HG02852 (cell line): ENCODE data around the gene PXDN.
"Not testable (repeated sequence)": the region's sequence is repeated elsewhere in the genome, so short reads cannot be mapped to it uniquely, and the experiment has no call there.

Experiments used
- ATAC-seq: cut with Tn5 transposase; IDR thresholded peaks from one replicate; pipeline ENCODE4 v1.9.1; 2021; ENCODE audit warnings: mild to moderate bottlenecking, moderate library complexity; ENCODE audit not compliant: unreplicated experiment

Gene PXDN

DNA sequence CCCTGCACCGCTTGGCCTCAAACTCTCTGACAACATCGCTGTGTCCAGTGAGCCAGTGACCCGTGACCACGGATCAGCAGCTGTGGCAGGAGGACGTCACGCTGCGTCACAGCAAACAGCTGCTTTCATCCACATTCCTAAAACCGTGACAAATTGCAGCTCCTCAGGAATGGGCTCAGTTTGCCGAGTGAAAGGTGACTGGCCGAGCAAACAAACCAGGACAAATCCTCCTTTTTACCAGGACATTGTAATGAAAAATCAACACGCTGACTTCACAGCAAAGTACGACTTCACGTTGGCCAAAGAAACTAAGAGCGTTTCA, 57.6 kb downstream of the PXDN start:
- ATAC-seq = no peak

DNA sequence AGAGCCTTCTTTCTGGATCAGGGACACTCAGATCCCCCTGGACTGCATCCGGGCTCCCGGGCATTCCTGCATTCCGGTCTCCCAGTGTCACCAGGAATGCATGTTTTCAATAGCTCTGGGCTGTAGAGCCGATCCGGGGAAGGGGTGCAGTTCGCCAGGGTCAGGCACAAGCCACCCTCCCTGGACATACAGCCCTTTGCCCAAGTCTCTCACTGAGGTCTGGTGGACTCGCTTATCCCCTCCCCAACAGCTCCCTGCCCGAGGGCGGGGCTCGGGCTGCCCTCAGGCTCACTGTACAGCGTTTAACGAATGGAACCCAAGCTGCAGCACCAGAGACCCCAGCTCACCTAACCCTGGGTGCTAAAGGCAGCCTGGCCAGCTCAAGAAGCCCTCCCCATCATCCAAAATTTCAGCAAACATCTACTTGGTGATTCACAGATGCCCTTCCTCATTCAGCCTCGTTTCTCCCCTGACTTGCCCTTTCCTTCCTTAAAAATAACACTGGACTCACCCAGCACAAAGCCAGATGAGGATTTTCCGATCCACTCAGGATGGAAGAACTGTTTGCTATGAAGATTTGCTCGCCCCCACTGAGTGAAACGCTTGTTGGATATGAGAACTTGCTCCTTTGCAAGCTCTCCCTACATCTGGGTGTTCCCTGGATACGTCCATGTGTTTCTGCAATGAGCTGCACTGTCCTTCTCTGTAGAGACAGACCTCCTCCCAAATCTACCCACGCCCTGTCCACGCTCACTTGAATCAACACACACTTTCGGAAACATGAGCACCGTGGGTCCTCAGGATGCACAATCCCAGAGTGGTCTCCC, 58.1 kb downstream of the PXDN start:
- no peak for ATAC-seq

DNA sequence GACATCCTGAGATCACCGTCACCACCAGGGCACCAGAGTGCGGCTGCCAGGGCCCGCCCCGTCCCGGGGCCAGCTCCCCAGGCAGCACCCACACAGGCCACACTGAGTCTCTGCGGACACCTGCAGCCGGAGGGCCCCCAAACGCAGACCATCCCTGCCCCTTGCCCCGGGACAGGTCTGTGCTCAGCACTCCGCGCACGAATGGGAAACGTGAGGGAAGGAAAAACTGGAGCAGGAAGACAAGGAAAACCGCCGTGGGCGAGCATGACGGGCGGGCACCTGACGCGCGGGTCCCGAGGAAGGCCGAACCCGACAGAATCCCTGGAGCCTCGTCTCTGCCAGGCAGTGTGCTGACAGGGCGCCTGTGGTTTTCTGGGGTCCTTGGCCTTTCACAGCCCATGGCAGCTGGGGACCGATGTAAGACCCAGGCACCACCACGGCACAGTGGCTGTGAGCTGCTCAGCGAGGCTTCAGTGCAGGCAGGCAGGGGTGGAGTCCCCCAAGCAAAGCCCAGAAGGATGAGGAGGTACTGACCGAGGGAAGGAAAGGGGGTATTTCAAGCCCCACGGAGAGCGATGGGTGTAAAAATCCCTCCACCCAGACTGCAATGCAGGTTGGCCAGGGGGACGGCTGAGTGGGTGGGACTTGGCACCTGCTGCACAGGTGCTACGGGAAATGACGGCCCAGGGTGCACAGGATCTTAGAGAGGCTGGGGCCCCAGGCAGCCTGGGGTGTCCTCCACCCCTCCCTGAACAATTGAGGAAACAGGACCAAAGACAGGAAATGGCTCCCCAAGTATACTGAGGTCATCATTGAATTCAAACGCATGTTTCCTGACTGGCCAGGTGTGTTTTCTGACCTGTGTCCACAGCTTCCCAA, 59.0 kb downstream of the PXDN start:
- no peak for ATAC-seq

DNA sequence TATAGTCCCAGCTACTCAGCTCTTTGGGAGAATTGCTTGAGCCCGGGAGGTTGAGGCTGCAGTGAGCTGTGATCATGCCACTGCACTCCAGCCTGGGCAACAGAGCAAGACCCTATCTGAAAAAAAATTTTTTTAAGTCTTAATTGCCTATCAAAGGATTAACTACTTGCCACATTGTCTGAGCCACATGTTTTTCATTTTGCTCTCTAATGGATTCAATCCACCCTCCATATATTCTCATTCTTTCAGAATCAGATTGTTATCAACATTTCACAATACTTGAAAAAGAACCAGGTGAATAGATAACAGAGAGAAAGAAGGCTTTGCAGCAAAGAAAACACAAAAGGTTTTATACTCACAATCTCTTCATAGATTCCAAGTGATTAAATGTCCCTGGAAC, 61.0 kb downstream of the PXDN start:
- no peak for ATAC-seq

DNA sequence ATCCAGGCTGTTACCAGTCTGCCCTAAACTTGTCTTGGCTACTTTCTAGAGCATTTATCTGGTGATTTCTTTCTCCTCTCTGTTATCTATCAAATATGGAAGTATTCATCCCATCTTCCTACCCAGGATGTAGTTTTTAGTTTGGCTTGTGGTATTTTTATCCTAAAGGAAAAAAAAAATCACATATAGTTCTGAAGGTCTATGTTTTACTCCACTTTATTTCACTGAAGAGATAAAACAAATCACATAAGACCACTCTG, 62.2 kb downstream of the PXDN start:
- ATAC-seq = no peak

DNA sequence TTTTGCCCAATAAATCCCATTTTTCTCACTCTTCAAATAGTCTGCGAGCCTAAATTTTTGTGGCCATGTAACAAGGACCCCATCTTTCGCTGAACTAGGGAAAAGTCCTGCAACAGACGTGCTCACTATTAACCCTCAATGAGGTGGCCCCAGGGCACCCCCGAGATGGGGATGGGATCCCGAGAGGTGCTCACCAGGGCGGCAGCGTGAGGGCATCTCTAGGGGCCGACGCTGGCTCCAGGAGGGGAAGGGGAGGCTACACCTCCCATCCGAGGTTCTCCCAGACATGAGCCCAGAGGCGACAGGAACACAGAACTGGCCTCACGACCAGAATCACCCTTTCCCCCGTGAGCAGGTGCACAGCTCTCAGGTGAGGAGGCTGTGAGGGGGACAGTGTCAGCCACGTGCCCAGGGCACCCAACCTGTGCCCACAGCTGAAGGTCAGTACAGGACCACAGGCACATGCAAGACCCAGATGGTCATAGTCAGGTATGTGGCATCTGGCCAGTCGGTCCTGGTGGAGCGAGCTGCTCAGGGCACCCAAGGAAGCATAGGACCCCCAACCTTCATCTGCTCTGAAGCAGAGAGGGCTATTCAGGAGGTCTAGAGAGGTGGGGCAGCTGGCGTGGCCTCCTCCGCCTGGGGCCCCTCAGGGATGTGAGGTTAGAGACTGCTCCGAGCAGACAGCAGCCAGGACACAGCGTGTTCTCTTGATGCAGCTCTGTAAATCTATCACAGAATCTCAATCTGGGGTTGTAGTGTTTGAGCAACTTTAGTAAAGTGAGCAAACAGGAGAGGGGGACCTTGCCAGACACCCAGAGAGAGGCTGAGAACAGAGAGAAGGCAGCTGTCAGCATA, 62.8 kb downstream of the PXDN start:
- no peak for ATAC-seq

DNA sequence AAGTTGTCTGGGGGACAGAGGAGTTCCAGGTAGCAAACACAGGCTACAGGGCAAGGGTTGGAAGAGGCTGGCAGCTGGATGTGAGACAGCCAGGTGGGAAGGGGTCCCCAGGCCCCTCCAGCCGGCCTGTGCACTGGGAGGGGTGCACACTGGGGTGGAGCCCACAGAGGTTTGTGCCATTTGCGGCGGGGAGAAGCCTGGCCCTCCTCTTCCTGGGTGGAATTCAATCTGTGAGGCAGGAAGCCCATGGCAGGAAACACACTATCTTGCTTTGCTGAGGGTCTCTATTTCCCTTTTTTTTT, 63.3 kb downstream of the PXDN start:
- no peak for ATAC-seq

DNA sequence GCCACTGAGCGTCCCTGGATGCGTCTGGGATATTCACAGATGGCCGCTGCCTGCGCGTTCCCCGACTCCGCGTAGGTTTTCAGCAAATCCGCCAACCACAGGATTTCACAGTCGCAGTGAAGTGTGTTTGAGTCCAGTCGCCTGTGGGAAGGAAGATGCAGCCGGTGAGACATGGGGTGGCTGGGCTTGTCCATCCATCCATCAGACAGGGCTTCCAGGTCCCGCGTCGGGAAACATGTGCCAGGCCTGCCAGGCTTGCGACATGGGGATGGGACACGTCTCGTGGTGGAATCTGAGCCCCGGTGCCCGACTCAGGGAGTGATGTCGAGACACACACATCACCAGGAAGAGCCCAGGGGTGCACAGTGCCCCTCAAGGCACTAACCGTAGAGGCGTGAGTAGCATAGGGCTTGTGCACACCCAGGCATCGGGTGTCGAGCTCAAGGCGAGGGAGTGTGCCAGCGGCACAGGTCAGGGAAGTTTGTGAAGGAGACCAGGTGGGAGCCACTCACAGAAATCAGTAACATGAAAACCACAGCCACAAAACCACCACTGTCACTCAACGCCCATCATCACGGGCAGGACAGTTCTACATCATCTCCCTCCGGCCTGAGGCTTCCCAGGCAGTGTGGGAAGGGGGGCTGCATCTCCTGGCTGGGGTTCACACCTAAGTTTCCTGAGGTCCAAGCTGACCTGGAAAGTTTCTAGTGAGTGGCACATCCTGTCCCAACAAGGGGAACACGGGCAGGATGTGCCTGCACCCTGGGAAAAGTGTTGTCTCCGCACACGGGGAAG, 63.9 kb downstream of the PXDN start:
- ATAC-seq = no peak

DNA sequence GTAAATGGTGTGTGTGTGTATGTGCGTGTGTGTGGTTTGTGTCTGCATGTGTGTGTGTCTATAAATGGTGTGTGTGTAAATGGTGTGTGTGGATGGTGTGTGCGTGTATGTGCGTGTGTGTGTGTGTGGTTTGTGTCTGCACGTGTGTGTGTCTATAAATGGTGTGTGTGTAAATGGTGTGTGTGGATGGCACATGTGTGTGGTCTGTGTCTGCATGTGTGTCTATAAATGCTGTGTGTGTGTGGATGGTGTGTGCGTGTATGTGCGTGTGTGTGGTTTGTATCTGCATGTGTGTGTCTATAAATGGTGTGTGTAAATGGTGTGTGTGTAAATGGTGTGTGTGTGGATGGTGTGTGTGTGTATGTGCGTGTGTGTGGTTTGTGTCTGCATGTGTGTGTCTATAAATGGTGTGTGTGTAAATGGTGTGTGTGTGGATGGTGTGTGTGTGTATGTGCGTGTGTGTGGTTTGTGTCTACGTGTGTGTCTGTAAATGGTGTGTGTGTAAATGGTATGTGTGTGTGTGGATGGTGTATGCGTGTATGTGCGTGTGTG, 64.8 kb downstream of the PXDN start:
- ATAC-seq = not testable (repeated sequence)

DNA sequence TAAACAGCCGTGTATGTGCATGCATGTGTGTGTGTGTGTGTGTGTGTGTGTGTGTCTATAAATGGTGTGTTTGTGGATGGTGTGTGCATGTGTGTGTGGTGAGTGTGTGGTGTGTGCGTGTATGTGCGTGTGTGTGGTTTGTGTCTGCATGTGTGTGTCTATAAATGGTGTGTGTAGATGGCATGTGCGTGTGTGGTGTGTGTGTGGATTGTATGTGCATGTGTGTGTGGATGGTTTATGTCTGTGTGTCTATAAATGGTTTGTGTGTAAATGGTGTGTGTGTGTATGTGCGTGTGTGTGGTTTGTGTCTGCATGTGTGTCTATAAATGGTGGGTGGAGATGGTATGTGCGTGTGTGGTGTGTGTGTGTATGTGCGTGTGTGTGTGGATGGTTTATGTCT, 65.2 kb downstream of the PXDN start:
- ATAC-seq = not testable (repeated sequence)

DNA sequence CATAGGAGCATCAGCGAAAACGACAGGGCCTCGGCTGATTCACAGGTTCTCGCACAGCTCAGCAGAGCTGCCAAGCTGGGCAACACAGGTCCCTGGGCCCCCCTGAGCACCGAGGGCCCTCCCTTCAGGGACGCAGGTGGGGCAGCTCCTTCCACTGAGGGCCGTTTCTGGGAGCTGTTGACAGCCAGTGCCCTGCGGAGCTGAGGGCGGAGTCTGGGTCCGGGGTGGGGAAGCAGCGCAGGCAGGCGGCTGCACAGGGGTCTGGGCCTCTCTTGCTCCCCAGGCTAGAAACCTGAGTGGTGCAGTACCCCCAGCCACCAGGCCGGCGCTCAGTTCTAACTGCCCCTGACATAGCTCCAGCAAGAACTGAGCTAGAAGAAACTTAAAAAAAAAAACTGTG, 65.7 kb downstream of the PXDN start:
- ATAC-seq = no peak

DNA sequence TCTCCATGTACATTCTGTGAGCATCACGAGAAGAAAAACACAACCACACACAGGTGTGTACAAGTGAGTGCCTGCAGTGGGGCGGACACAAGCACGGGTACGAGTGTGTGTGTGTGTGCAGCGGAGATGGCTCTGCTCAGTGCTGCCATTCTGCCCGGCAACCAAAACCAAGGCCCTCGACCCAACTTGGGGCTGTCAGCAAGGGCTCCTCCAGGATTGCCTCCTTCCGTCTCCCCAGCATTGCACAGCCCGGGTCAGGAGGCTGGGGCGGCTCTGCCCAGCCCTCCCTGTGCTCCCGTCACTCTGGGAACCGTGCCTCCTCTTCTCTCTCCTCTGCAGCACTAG, 66.5 kb downstream of the PXDN start:
- no peak for ATAC-seq

DNA sequence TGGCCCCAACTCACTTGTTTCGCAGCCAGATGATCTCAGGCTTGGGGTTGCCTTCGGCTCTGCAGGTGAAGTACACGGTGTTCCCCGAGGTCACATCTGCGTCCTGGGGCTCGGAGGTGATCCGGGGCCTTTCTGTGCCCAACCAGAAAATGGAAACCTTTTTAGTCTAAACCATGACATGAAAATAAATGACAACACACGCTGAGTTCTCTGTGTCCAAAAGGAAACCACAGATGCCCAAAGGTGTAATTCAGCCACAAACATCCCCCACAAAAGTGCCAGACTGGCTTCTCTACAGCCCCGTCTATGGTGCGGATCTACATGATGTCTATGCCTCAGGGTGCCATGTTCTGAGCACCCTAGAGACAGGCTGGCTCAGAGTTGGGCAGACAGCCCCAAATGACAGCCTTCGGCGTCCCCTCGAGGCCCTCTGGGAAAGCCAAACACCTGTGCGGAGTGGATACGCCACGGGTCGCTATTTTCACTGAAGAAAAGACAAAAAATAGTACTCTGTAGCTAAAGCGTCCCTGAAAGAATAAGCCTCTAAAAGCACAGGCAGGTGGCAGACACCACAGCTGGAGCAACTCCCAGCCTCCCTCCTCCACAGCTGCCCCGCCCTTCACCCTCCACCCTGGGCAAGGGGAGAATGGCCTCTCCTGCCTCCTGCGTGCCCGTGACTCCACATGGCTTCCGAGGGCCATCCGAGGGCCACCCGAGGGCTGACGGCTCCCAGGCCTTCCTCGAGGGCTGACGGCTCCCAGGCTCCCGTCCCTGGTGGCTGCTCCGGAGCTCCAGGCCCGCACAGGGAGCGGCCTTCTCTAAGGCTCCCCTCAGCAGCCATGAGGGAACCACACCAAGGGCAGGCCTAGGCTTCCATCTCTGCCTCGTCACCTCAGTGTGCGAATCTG, 67.1 kb downstream of the PXDN start:
- ATAC-seq = no peak

DNA sequence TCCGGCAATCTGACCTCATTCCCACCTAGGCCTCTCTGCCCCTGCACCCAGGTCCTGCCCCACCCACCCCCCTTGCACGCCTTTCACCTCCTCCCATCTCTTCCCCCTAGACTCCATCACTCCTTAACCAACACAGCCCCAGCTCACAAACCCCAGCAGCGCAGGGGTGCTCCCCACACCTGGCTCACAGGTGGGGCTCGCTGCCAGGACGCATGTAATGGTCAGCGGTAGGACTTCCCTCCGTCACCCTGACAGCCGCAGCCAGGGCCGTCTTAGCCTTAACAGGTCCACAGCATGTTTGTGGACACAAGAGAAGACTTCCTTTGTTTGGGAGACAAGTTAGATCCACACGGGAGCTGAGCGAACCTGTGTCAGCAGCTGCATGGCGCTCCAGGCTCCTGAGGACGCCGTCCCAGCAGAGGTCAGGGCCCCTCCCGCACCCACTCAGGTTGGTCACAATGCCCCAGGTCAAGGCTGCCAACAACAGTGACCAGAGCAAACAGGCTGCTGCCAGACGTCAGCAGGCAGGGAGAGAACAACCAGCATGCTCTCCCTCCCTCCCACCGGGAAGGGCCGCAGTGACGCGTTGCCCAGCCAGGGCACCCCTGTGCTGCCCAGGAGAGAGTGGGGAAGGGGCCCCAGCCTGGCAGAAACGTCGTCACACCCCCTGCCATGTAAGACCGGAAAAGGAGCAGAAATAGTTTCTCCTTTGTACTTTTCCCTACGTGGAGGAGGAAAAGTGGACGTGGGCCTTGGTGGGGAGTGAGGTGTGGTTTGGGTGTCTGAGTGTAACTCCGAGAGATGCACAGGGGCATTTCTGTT, 68.0 kb downstream of the PXDN start:
- ATAC-seq = no peak

DNA sequence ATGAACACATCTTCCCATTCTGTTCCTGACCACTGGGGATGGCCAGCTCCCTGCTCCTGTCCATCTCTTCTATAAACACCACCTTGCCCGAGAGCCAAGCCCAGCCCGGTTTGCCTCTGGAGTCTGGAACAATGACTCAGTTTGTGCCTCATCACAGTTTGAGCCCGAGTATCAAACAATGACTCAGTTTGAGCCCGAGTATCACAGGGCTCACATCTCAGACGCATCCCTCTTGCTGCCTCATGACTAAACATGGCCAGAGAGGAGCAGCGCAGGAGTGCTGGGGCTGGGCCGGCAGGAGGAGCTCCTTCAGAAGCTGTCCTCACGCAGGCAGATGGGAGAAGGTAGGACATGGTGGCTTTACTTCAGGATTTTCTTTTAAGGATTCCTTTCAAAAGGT, 68.7 kb downstream of the PXDN start:
- ATAC-seq = no peak

DNA sequence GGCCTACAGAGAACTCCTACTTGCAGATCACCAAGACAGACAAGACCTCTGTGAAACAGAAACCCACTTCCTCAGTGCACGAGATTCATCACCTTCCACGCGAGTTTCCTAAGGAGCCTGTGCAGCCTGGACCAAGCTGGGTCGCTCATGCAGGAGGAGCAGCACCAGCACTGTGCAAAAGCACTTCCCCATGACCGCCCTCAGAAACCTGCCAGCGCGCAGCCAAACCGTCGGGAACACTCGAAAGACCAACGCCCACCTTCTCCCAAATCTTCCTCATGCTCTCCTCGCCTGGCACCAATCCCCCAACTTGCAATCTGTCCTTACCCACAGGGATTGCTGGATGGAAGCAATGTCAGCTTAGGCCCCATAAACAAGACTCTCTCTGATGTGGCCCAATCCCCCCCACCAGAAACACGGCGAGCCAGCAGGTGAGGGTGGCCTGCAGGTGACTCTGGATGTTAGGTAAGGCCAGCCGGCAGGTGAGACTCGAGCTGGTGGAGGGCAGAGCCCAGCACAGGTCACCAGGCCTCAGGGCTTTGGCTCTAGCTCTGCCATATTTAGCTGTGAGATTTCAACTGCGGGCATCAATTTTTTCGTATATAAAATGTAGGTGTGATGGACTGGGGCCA, 69.4 kb downstream of the PXDN start:
- no peak for ATAC-seq

DNA sequence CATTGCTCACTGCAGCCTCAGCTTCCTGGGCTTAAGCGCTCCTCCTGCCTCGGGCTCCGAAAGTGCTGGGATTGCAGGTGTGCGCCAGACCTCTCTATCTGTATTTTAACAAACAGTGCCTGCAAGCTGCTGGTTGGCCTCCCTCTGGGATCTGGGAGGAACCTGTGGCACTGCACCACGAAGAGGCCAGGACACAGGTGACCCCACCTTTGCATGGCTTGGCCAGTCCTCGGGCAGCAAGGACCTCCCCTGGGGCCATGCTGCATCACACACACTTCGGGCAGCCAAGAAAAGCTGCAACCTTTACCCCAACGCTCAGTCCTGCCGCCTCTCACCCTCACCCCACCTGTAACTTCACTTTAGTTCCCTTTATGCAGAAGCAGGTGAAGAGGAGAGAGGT, 70.0 kb downstream of the PXDN start:
- no peak for ATAC-seq

DNA sequence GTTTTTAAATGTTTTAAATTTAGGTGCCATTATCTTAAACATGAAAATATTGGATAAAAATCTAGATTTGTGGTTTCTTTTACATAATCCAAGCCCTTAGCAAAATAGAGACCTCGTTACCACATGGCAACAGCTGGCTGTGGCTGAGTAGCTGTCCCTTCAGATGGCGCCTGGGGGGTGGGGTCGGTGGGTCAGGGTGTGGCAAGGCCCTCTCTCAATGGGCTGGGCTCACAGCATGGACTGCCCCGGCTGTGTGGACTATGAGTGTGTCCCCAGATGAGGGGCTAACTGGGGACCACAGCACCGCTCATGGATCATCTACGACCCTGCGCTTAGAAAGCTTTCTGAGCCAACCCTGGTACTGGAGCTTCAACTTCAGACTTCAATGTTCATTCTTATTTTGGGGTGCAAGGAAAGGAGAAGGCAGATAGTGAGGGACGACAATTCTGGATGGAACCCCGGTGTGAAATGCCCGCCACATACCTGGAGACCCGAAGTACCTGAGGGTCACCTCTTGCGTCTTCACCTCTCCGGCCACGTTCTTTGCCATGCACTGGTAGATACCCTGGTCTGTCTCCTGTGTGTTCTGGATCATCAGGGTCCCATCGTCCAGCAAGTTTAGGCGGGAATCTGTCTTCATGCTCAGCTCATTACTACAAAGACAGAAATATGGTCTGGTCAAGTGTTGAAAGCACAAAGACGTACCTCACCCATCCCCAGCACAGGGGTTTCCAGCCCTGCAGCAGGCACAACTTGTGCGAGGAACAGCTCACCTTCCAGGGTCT, 71.0 kb downstream of the PXDN start:
- ATAC-seq = no peak
